GM21717 (cell line): Measurements from ENCODE around the gene POLR1D.

Experiments used
- ATAC-seq: cut with Tn5 transposase; IDR thresholded peaks from one replicate; pipeline ENCODE4 v1.9.1; 2021; ENCODE audit warnings: mild to moderate bottlenecking, moderate library complexity; ENCODE audit not compliant: unreplicated experiment

POLR1D gene

DNA sequence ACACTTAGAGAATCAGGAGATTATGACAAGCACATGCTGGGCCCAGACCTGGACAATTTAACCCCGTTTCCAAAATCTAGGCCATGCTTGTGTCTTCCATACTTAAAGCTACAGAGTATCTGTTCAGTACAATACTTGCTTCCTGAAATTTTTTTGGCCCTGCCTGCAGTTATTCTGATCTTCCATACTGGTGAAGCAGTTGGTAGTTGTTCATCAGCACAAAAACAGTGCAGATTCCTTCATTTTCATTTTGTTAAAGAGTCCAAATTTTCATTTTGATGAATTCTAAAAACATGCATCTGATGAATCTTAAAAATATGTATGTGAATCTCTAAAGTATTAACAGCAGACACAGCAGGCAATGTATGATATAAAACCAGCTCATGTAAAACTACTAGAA is 49.2 kb downstream of the POLR1D start:
- no peak for ATAC-seq

GRCh38 chr13:27672025-27672424 is 50.3 kb downstream of the POLR1D start:
- ATAC-seq = no peak
